ENCODE data around the gene KLHL42.
A peak's percentile ranks its signal among the peaks of the same experiment; 100 is the strongest.
"Not testable (repeated sequence)": the region's sequence is repeated elsewhere in the genome, so short reads cannot be mapped to it uniquely, and the experiment has no call there.

The KLHL42 gene, protein sequence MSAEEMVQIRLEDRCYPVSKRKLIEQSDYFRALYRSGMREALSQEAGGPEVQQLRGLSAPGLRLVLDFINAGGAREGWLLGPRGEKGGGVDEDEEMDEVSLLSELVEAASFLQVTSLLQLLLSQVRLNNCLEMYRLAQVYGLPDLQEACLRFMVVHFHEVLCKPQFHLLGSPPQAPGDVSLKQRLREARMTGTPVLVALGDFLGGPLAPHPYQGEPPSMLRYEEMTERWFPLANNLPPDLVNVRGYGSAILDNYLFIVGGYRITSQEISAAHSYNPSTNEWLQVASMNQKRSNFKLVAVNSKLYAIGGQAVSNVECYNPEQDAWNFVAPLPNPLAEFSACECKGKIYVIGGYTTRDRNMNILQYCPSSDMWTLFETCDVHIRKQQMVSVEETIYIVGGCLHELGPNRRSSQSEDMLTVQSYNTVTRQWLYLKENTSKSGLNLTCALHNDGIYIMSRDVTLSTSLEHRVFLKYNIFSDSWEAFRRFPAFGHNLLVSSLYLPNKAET

DNA sequence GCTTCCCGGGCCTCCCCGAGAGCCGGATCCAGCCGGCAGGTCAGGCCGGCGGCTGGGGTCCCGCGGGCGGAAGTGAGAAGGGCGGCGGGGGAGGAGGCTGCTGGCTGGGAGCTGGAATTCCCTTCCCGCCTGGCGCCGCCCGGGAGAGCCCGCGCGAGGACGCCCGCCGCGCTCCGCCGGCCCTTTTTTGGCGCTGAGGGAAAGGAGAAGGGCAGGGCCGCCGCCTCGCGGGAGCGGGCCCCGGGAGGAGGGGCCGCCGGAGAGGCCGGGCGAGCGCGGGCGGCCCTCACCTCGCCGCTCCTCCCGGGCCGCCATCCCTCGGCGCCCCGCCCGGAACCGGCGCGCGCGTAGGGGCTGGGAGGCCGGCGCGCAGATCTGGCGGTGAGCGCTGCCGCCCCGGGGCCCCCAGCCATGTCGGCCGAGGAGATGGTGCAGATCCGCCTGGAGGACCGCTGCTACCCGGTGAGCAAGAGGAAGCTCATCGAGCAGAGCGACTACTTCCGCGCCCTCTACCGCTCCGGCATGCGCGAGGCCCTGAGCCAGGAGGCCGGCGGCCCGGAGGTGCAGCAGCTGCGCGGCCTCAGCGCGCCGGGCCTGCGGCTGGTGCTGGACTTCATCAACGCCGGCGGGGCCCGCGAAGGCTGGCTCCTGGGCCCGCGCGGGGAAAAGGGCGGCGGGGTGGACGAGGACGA is at the start of gene KLHL42, which contains the start of gene MANSC4:
KLHL42 (plus strand) TSS at position 314 of the 692 bp plus-strand sequence; CDS start at position 412, 98 bp downstream.
MANSC4 (minus strand) TSS at position 317 of the 692 bp plus-strand sequence. CDS start 8,960 bp downstream, outside the sequence.
- Histone ChIP-seq H3K4me3 (peak within 1 kb of the TSS; percentile 79), H3K27ac (peak within 1 kb of the TSS; percentile 95), H3K36me3 (peaks cover 21% of the 10 kb centered on the region)

DNA sequence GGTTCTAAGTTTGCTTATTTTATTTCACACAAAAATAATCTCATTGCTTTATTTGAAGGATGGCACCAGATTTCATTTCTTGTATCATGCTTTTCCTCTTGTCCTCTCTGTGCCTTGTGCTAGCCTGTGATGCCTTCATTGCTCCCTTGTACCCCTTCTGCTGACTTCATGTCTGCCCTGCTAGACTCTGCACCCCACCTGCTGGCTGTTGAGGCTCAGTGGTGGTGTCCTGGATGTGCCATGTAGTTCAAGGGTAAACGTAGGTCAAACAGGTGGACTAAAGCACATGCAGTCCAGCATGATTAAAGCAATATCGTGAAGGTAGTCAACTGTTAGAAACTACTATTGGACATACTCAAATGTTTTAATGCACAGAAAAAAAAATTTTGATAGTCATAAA is 47.8 kb upstream of the KLHL42 start:
- TF ChIP-seq Cebpa-rat (IDR thresholded peaks at IDR 0.05), result no peak
- no peaks in the 10 kb centered on the region for H3K4me1 ChIP-seq
- H3K36me3 ChIP-seq, result peaks cover 76% of the 10 kb centered on the region
- H3K9ac ChIP-seq, result no peak overlapping the region
- no peaks in the 10 kb centered on the region for H3K27me3 ChIP-seq
- H3K27ac ChIP-seq, result no peak overlapping the region
- no peak overlapping the region for H3K4me3 ChIP-seq
- H3K9me3 ChIP-seq, result no peaks in the 10 kb centered on the region
- H3K4me2 ChIP-seq, result no peak overlapping the region
- H4K20me1 ChIP-seq, result peaks cover 27% of the 10 kb centered on the region

More for the DNA sequence above, at the start of gene KLHL42, which contains the start of gene MANSC4:
- H3K9ac ChIP-seq, result peak within 1 kb of the TSS; percentile 93
- H3K4me1 ChIP-seq, result peaks cover 31% of the 10 kb centered on the region
- H3K9me3 ChIP-seq, result peaks cover 5% of the 10 kb centered on the region; the same call in 1 of the 2 replicates
- TF ChIP-seq Cebpa-rat (IDR thresholded peaks at IDR 0.05), result no peak
- no peaks in the 10 kb centered on the region for H3K27me3 ChIP-seq
- peak within 1 kb of the TSS; percentile 94 for H3K4me2 ChIP-seq
- H4K20me1 ChIP-seq, result no peaks in the 10 kb centered on the region

DNA sequence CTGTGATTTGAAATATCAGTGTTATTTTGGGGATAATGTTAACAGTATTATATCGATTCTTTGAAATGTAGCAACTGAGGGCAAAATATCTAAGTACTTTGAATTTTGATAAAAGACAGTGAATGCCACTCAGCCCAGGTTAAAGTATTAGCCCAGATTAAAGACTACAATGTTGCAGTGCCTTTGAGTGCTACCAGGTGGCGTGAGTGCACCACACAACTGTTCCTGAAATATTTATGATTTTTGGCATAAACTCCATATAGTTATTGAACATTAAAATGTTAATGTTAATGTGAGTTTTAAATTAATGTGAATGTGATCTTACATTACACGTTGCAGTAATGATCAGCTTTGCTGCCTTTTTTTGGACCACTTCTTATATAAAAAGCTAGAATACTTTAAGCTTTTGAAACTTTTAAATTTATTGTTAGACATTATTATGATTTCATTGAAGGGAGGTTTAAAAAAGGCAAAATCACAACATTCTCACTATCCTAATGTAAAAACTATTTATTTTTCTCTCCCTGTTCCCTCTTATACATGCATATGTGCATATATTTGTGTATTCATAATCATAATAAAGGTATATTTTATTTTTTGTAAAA is 46.9 kb upstream of the KLHL42 start:
- peaks cover 76% of the 10 kb centered on the region for H3K36me3 ChIP-seq
- no peaks in the 10 kb centered on the region for H3K4me1 ChIP-seq
- H3K27me3 ChIP-seq, result no peaks in the 10 kb centered on the region
- no peaks in the 10 kb centered on the region for H3K9me3 ChIP-seq
- H3K9ac ChIP-seq, result no peak overlapping the region
- TF ChIP-seq Cebpa-rat (IDR thresholded peaks at IDR 0.05), result no peak
- peaks cover 27% of the 10 kb centered on the region for H4K20me1 ChIP-seq
- H3K4me3 ChIP-seq, result no peak overlapping the region
- no peak overlapping the region for H3K27ac ChIP-seq
- H3K4me2 ChIP-seq, result no peak overlapping the region

DNA sequence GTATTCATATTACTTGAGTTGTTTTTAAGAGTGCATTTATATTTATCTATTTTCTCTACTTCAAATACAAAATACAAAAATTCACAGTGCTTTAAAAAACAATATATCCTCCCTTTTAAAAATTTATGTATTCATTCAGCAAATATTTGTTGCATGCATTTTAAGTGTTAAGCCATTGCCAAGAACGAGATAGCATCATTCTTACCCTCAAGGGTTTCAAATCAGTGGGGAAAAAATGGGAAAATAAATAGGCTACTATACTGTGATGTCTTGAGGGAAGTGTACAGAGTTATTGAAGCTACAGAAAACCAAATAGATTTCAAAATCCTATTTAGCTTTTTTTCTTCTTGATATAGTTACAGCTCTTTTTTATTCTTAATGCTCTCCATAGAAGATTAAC is 46.2 kb upstream of the KLHL42 start:
- Histone ChIP-seq H4K20me1 (peaks cover 21% of the 10 kb centered on the region), H3K4me3 (no peak overlapping the region), H3K9me3 (no peaks in the 10 kb centered on the region), H3K27me3 (no peaks in the 10 kb centered on the region), H3K27ac (no peak overlapping the region), H3K36me3 (peaks cover 79% of the 10 kb centered on the region), H3K4me2 (no peak overlapping the region), H3K9ac (no peak overlapping the region), H3K4me1 (no peaks in the 10 kb centered on the region)
- no peak for TF ChIP-seq Cebpa-rat (IDR thresholded peaks at IDR 0.05)

DNA sequence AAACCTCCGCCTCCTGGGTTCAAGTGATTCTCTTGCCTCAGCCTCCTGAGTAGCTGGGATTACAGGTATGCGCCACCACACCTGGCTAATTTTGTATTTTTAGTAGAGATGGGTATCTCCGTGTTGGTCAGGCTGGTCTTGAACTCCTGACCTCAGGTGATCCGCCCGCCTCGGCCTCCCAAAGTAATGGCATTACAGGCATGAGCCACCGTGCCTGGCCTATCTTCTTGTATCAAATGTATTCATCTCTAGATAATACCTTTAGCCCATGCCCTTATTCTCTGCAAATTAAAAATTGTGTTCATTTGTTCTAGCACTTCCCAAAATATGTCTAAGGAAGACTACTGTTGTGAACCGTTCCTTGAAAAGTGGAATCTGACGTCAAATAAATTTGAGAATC is 45.7 kb upstream of the KLHL42 start:
- Histone ChIP-seq H4K20me1 (peaks cover 16% of the 10 kb centered on the region), H3K36me3 (peaks cover 79% of the 10 kb centered on the region)
- H3K27me3 ChIP-seq, H3K9ac ChIP-seq, H3K4me1 ChIP-seq, H3K9me3 ChIP-seq, H3K27ac ChIP-seq, H3K4me2 ChIP-seq, H3K4me3 ChIP-seq: not testable (repeated sequence)

DNA sequence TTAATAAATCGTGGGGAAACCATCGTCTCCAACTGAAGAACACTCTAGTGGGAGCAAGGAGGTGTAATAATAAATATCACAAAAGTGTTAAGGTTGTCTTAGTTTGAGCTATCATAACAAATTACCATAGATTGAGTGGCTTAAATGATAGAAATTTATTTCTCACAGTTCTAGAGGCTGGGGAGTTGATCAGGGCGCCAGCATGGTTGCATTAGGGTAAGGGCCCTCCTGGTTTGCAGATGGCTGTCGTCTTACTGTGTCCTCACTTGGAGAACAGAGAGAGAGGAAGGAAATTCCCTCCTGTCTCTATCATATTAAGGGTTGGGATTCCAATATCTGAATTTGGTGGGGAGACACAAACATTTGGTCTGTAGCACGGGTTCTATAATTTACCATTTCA is 36.4 kb upstream of the KLHL42 start:
- H3K36me3 ChIP-seq, result peaks cover 91% of the 10 kb centered on the region

DNA sequence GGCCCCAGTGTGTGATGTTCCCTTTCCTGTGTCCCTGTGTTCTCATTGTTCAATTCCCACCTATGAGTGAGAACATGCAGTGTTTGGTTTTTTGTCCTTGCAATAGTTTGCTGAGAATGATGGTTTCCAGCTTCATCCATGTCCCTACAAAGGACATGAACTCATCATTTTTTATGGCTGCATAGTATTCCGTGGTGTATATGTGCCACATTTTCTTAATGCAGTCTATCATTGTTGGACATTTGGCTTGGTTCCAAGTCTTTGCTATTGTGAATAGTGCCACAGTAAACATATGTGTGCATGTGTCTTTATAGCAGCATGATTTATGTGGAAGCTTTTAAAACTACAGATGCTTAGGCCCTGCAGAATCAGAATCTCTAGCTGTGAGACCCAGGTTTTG is 34.3 kb upstream of the KLHL42 start:
- H3K4me3 ChIP-seq, H4K20me1 ChIP-seq, H3K9ac ChIP-seq, H3K27ac ChIP-seq, H3K4me1 ChIP-seq, H3K4me2 ChIP-seq, H3K9me3 ChIP-seq, H3K27me3 ChIP-seq: not testable (repeated sequence)
- peaks cover 86% of the 10 kb centered on the region for H3K36me3 ChIP-seq

More for the DNA sequence above, 36.4 kb upstream of the KLHL42 start:
- Histone ChIP-seq H3K27me3 (no peaks in the 10 kb centered on the region), H3K4me3 (no peak overlapping the region), H3K4me2 (no peak overlapping the region), H3K9ac (no peak overlapping the region), H3K9me3 (no peaks in the 10 kb centered on the region), H3K27ac (no peak overlapping the region), H3K4me1 (no peaks in the 10 kb centered on the region), H4K20me1 (no peaks in the 10 kb centered on the region)
- no peak for TF ChIP-seq Cebpa-rat (IDR thresholded peaks at IDR 0.05)

DNA sequence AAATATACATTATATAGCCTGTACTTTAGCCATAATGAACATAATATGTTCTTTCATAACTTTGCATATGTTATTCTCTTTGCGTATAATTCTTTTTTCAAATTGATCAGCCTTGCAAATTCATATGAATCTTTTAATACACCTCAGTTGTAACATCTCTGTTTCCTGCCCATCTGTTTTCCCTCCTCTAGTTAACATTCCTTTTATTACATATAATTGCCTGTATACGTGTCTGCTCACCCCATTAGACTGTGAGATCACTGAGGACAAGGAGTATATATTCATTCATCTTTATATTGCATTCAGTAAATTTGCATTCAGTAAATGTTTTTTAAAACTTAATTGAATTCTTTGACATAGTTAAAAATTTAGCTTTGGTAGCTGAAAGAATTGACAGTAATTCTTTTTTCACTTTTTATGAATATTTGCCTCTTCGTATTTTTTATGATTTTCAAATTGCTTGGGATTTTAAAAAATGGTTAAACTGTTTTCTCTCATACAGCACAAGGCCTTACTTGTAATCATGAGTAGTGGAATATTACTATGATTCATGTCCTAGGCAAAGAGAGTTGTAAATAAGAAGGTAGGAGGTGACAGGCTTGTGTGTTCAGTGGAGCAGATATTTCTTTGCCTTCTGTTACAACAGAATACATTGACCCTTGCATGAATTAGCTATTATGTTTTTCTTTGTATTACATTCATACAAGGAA is 32.8 kb upstream of the KLHL42 start:
- Histone ChIP-seq H3K36me3 (peaks cover 86% of the 10 kb centered on the region), H3K27ac (no peak overlapping the region)

DNA sequence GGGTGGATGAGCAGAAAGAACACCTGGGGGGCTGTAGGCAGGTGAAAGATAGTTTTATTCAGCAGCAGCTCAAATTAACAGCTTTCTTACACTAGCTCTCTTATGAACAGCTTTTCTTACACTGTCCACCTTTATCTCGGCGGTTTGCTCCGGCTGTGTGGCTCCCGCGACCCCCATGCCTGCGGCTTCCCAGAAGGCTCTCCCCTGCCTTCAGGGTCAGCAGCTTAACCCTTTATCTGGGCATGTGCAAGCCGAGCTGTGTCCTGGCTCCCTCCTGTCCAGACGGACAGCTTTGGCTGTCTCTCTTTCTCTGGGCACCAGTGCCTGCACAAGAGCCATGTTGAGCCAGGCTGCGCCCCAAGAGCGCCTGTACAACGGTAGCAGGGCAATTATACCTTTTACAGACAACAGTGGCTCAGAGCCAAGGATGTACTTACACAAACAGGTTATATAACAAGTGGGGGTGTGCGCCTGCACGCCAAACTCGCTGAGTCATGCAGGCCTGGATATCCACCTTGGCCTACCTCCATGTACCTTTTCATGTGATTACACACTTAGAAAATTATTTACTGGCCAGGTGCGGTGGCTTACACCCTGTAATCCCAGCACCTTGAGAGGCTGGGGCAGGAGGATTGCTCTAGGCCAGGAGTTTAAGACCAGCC is 28.5 kb upstream of the KLHL42 start:
- Histone ChIP-seq H3K4me1 (no peaks in the 10 kb centered on the region), H3K4me3 (no peak overlapping the region), H3K9ac (no peak overlapping the region), H3K36me3 (peaks cover 81% of the 10 kb centered on the region), H3K9me3 (no peaks in the 10 kb centered on the region), H3K4me2 (no peak overlapping the region), H3K27me3 (no peaks in the 10 kb centered on the region), H4K20me1 (0 out of 2 replicates have a peak, but pooled peaks cover 10% of the 10 kb centered on the region), H3K27ac (no peak overlapping the region)
- no peak for TF ChIP-seq Cebpa-rat (IDR thresholded peaks at IDR 0.05)

More for the DNA sequence above, 32.8 kb upstream of the KLHL42 start:
- no peaks in the 10 kb centered on the region for H3K4me1 ChIP-seq
- H3K9me3 ChIP-seq, result no peaks in the 10 kb centered on the region
- H3K27me3 ChIP-seq, result no peaks in the 10 kb centered on the region
- H3K4me3 ChIP-seq, result no peak overlapping the region
- no peak overlapping the region for H3K4me2 ChIP-seq
- 0 out of 2 replicates have a peak, but pooled peaks cover 10% of the 10 kb centered on the region for H4K20me1 ChIP-seq
- H3K9ac ChIP-seq, result no peak overlapping the region
- TF ChIP-seq Cebpa-rat (IDR thresholded peaks at IDR 0.05), result no peak
